Measurements from ENCODE around the gene SPIN2B.
"Not testable (repeated sequence)": the region's sequence is repeated elsewhere in the genome, so short reads cannot be mapped to it uniquely, and the experiment has no call there.

SPIN2B gene

GRCh38 chrX:57121162-57121755 is at the start of gene SPIN2B:
TSS of gene SPIN2B (minus strand) at chrX:57121548.
- DNase-seq (ENCODE audit: low read depth): peak; percentile 72

GRCh38 chrX:57156397-57157049 is 35.2 kb upstream of the SPIN2B start:
- no peak for DNase-seq (ENCODE audit: low read depth)

GRCh38 chrX:57155171-57155570 is 33.8 kb upstream of the SPIN2B start:
- no peak for DNase-seq (ENCODE audit: low read depth)

GRCh38 chrX:57152222-57152621 is 30.9 kb upstream of the SPIN2B start:
- DNase-seq (ENCODE audit: low read depth): not testable (repeated sequence)

- DNase-seq (ENCODE audit: low read depth): no peak
These were observed 17.3 kb upstream of the SPIN2B start for GRCh38 chrX:57138674-57139073.

- no peak for DNase-seq (ENCODE audit: low read depth)
These were observed 16.2 kb upstream of the SPIN2B start for GRCh38 chrX:57137501-57137900.

- DNase-seq (ENCODE audit: low read depth): not testable (repeated sequence)
These were observed 15.7 kb upstream of the SPIN2B start, which contains the start of gene SPIN2A for GRCh38 chrX:57137073-57137472. TSS of gene SPIN2A (minus strand) at chrX:57137397. CDS start at chrX:57136597, 800 bp downstream.

- DNase-seq (ENCODE audit: low read depth): not testable (repeated sequence)
These were observed 15.2 kb upstream of the SPIN2B start for GRCh38 chrX:57136589-57136988.

- DNase-seq (ENCODE audit: low read depth): no peak
These were observed 13.9 kb upstream of the SPIN2B start for GRCh38 chrX:57135287-57135686.

- DNase-seq (ENCODE audit: low read depth): no peak
These were observed 13.4 kb upstream of the SPIN2B start for GRCh38 chrX:57134702-57135101.

GRCh38 chrX:57133706-57134105 is 12.4 kb upstream of the SPIN2B start:
- DNase-seq (ENCODE audit: low read depth): no peak

- DNase-seq (ENCODE audit: low read depth): not testable (repeated sequence)
These were observed 11.9 kb upstream of the SPIN2B start for GRCh38 chrX:57133284-57133683.

GRCh38 chrX:57132046-57132445 is 10.7 kb upstream of the SPIN2B start:
- no peak for DNase-seq (ENCODE audit: low read depth)

- DNase-seq (ENCODE audit: low read depth): no peak
These were observed 468 bp upstream of the SPIN2B start for GRCh38 chrX:57121816-57122215.

- not testable (repeated sequence) for DNase-seq (ENCODE audit: low read depth)
These were observed 658 bp downstream of the SPIN2B start for GRCh38 chrX:57120619-57121161.

- no peak for DNase-seq (ENCODE audit: low read depth)
These were observed 1.9 kb downstream of the SPIN2B start for GRCh38 chrX:57119416-57119815.

- DNase-seq (ENCODE audit: low read depth): not testable (repeated sequence)
These were observed 3.8 kb downstream of the SPIN2B start for GRCh38 chrX:57117566-57117965.

- no peak for DNase-seq (ENCODE audit: low read depth)
These were observed 16.4 kb downstream of the SPIN2B start for GRCh38 chrX:57104921-57105398.

GRCh38 chrX:57104406-57104805 is 16.9 kb downstream of the SPIN2B start:
- no peak for DNase-seq (ENCODE audit: low read depth)

GRCh38 chrX:57103489-57103888 is 17.9 kb downstream of the SPIN2B start:
- no peak for DNase-seq (ENCODE audit: low read depth)

- DNase-seq (ENCODE audit: low read depth): not testable (repeated sequence)
These were observed 18.4 kb downstream of the SPIN2B start for GRCh38 chrX:57102918-57103317.

GRCh38 chrX:57083143-57083542 is 38.2 kb downstream of the SPIN2B start:
- no peak for DNase-seq (ENCODE audit: low read depth)

GRCh38 chrX:57074458-57074857 is 46.9 kb downstream of the SPIN2B start:
- no peak for DNase-seq (ENCODE audit: low read depth)
